ENCODE results near the gene SLC27A1. TPM values are rescaled to one million over a fixed set of nuclear protein-coding genes. Genes with fewer than 3 reads are reported as not detected.

Gene SLC27A1
- total RNA-seq, 2 donors from 2014 or later = 2.2 to 6.0 TPM

GRCh38 chr19:17448131-17448967 is 22.0 kb upstream of the SLC27A1 start, which contains the start of gene TMEM221:
Gene TMEM221 (minus strand): TSS chr19:17448668. CDS start chr19:17448462, 206 bp downstream.
- H3K4me1 Mint-ChIP-seq (ENCODE audit: low read depth in 2 of 2) = peaks cover 6% of the 10 kb centered on the region in 2 donors
- peaks cover 12 to 18% of the 10 kb centered on the region in 2 donors for H3K27me3 Mint-ChIP-seq
- no peaks in the 10 kb centered on the region for H3K36me3 Mint-ChIP-seq
- H3K27ac Mint-ChIP-seq = no peak within 1 kb of the TSS
- H3K4me3 Mint-ChIP-seq = peak within 1 kb of the TSS; percentile 25
- peak; percentile 76 to 89 for ATAC-seq
- no peaks in the 10 kb centered on the region for H3K9me3 Mint-ChIP-seq
- DNase-seq (ENCODE audit: low spot score) = no peak

GRCh38 chr19:17450264-17451075 is 19.9 kb upstream of the SLC27A1 start:
- Mint-ChIP-seq H3K36me3 (no peaks in the 10 kb centered on the region), H3K27ac (peak overlapping the region in 1 of 2 donors; percentile 64), H3K27me3 (peaks cover 18 to 19% of the 10 kb centered on the region in 2 donors), H3K4me3 (peak overlapping the region; percentile 4), H3K4me1 (ENCODE audit: low read depth in 2 of 2) (peaks cover 6 to 8% of the 10 kb centered on the region in 2 donors), H3K9me3 (no peaks in the 10 kb centered on the region)
- ATAC-seq (no peak), DNase-seq (ENCODE audit: low spot score) (no peak)

DNA sequence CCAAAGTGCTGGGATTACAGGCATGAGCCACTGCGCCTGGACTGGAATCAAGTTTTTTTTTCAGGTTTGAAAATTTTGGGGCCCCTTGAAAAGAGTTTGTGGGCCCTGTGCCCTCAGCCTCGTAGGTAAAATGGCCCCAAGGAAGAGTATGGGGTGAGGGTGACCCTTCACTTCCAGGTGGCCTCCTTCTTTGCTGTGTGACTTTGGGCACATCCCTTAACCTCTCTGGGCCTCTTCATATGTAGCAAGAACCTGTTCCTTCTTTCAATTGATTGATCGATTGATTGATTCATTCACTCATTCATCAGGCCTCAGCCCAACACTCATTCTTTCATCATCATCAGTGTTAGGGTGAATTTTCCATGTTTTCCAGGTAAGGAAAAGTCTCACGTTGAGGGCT is 18.5 kb upstream of the SLC27A1 start:
- Mint-ChIP-seq H3K27me3 (peaks cover 18 to 21% of the 10 kb centered on the region in 2 donors), H3K27ac (no peak overlapping the region), H3K4me1 (ENCODE audit: low read depth in 2 of 2) (peaks cover 6 to 8% of the 10 kb centered on the region in 2 donors), H3K9me3 (no peaks in the 10 kb centered on the region), H3K4me3 (no peak overlapping the region), H3K36me3 (no peaks in the 10 kb centered on the region)
- DNase-seq (ENCODE audit: low spot score) (no peak), ATAC-seq (no peak)

GRCh38 chr19:17454576-17455071 is 15.7 kb upstream of the SLC27A1 start:
- H3K27ac Mint-ChIP-seq = no peak overlapping the region
- H3K4me3 Mint-ChIP-seq = no peak overlapping the region
- H3K36me3 Mint-ChIP-seq = no peaks in the 10 kb centered on the region
- no peaks in the 10 kb centered on the region for H3K9me3 Mint-ChIP-seq
- ATAC-seq = no peak
- DNase-seq (ENCODE audit: low spot score) = no peak
- peaks cover 18 to 25% of the 10 kb centered on the region in 2 donors for H3K27me3 Mint-ChIP-seq
- peaks cover 6 to 8% of the 10 kb centered on the region in 2 donors for H3K4me1 Mint-ChIP-seq (ENCODE audit: low read depth in 2 of 2)

DNA sequence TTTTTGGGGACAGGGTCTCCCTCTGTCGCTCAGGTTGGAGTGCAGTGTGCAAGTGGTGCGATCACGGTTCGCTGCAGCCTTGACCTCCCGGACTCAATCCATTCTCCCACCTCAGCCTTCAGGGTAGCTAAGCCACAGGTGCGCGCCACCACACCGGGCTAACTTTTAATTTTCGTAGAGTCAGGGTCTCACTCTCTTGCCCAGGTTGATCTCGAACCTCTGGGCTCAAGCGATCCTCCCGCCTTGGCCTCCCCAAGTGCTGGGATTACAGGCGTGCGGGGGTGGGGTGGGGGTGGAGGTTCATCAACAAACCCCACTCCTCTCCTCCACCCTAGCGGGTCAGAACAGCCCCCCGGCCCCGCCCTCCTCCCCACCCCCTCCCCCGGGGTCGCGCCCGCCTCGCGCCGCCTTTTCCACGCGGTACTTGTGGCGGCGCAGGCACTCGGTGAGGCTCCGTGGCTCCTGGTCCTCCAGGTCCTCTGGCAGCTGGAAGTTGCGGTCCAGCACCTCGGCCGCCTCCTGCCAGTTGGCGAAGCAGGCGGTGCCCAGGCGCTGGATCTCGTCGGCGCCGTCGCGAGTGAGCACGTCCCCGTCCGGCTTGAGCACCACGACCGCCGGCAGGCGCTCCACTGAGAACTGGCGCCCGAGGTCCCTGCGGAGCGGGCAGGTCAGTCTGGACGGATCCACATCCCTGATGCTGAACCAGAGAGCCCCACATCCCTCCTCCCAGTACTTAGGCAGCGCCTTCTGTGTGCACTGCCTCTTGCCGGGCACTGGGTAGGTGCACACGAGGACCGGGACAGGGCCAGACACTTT is 14.8 kb upstream of the SLC27A1 start:
- H3K27ac Mint-ChIP-seq = no peak overlapping the region
- H3K4me1 Mint-ChIP-seq (ENCODE audit: low read depth in 2 of 2) = peaks cover 0 to 3% of the 10 kb centered on the region in 2 donors
- ATAC-seq (peak; percentile 36 to 39), DNase-seq (ENCODE audit: low spot score) (no peak)
- no peaks in the 10 kb centered on the region for H3K36me3 Mint-ChIP-seq
- H3K4me3 Mint-ChIP-seq = no peak overlapping the region
- H3K9me3 Mint-ChIP-seq = no peaks in the 10 kb centered on the region
- H3K27me3 Mint-ChIP-seq = peaks cover 9 to 18% of the 10 kb centered on the region in 2 donors

- Mint-ChIP-seq H3K4me1 (ENCODE audit: low read depth in 2 of 2) (peaks cover 0 to 3% of the 10 kb centered on the region in 2 donors), H3K9me3 (no peaks in the 10 kb centered on the region)
These were observed 14.2 kb upstream of the SLC27A1 start for GRCh38 chr19:17456127-17456526.

GRCh38 chr19:17457616-17458015 is 12.7 kb upstream of the SLC27A1 start:
- Mint-ChIP-seq H3K9me3 (no peaks in the 10 kb centered on the region), H3K36me3 (no peaks in the 10 kb centered on the region), H3K27me3 (peaks cover 8 to 18% of the 10 kb centered on the region in 2 donors), H3K4me3 (no peak overlapping the region), H3K4me1 (ENCODE audit: low read depth in 2 of 2) (peaks cover 0 to 3% of the 10 kb centered on the region in 2 donors), H3K27ac (no peak overlapping the region)
- ATAC-seq = no peak
- no peak for DNase-seq (ENCODE audit: low spot score)

More at GRCh38 chr19:17456127-17456526, 14.2 kb upstream of the SLC27A1 start:
- peaks cover 8 to 18% of the 10 kb centered on the region in 2 donors for H3K27me3 Mint-ChIP-seq
- H3K36me3 Mint-ChIP-seq = no peaks in the 10 kb centered on the region
- DNase-seq (ENCODE audit: low spot score) = no peak
- no peak overlapping the region for H3K27ac Mint-ChIP-seq
- no peak for ATAC-seq
- no peak overlapping the region for H3K4me3 Mint-ChIP-seq

GRCh38 chr19:17458970-17459369 is 11.4 kb upstream of the SLC27A1 start:
- DNase-seq (ENCODE audit: low spot score) (no peak), ATAC-seq (no peak)
- Mint-ChIP-seq H3K4me1 (ENCODE audit: low read depth in 2 of 2) (no peaks in the 10 kb centered on the region), H3K4me3 (no peak overlapping the region), H3K9me3 (no peaks in the 10 kb centered on the region), H3K36me3 (no peaks in the 10 kb centered on the region), H3K27me3 (peaks cover 8 to 15% of the 10 kb centered on the region in 2 donors), H3K27ac (no peak overlapping the region)

GRCh38 chr19:17460372-17461230 is 9.7 kb upstream of the SLC27A1 start, which contains the start of gene NXNL1:
Gene NXNL1 (minus strand): TSS chr19:17460926. CDS start chr19:17460869, 57 bp downstream.
- Mint-ChIP-seq H3K36me3 (no peaks in the 10 kb centered on the region), H3K4me3 (no peak within 1 kb of the TSS), H3K9me3 (no peaks in the 10 kb centered on the region), H3K4me1 (ENCODE audit: low read depth in 2 of 2) (no peaks in the 10 kb centered on the region), H3K27ac (no peak within 1 kb of the TSS), H3K27me3 (peaks cover 8 to 10% of the 10 kb centered on the region in 2 donors)
- DNase-seq (ENCODE audit: low spot score) (no peak), ATAC-seq (no peak)

GRCh38 chr19:17466487-17466850 is 3.9 kb upstream of the SLC27A1 start:
- Mint-ChIP-seq H3K9me3 (no peaks in the 10 kb centered on the region), H3K36me3 (no peaks in the 10 kb centered on the region), H3K27ac (no peak overlapping the region), H3K4me1 (ENCODE audit: low read depth in 2 of 2) (peaks cover 13 to 18% of the 10 kb centered on the region in 2 donors), H3K27me3 (no peaks in the 10 kb centered on the region), H3K4me3 (no peak overlapping the region)
- DNase-seq (ENCODE audit: low spot score) (no peak), ATAC-seq (no peak)

- Mint-ChIP-seq H3K9me3 (no peaks in the 10 kb centered on the region), H3K36me3 (no peaks in the 10 kb centered on the region), H3K27me3 (no peaks in the 10 kb centered on the region), H3K4me3 (no peak overlapping the region), H3K4me1 (ENCODE audit: low read depth in 2 of 2) (peaks cover 13 to 19% of the 10 kb centered on the region in 2 donors), H3K27ac (peak overlapping the region in 1 of 2 donors; percentile 49)
- ATAC-seq (no peak), DNase-seq (ENCODE audit: low spot score) (no peak)
These were observed 2.6 kb upstream of the SLC27A1 start for GRCh38 chr19:17467471-17468301.
